Measurements from ENCODE around the gene IGF2BP3.
"Not testable (repeated sequence)": the region's sequence is repeated elsewhere in the genome, so short reads cannot be mapped to it uniquely, and the experiment has no call there.

IGF2BP3 gene

DNA sequence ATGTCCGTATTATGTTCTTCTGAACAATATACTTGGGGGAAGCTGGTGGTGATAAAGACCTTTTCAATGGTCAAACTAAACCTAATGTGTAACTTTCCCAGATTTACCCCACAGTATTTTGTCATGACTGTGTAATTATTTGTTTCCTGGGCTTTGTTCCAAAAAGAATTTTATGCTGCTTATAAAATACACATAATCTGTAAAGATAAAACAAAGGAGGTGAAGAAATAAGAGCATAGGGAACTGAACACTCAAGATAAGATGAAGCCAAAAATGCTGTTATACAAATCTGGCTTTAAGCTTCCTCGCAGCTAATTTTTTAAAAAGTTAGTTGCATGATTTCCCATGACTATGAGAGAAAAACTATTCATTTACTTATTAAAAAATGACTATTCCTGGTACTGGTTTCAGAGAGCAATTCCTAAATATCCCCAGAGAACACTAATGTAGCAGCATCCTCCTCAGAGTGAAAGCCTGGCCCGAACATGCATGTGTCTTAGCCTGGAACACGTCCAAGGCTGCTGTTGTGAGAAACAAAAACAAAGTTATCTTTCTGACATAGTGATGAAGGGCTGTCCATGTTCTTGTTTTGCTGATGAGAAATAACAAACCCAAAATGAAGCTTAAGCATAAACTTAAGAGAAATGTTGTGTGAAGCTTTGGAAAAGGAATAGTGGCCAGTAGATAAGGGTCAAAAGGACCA, 137.2 kb downstream of the IGF2BP3 start:
- no peak for DNase-seq
- in situ Hi-C loops (cut with MboI; ENCODE audit: low pct_unique_long_range_greater_than_20kb, low sequenced_read_pairs) = no loop called here

DNA sequence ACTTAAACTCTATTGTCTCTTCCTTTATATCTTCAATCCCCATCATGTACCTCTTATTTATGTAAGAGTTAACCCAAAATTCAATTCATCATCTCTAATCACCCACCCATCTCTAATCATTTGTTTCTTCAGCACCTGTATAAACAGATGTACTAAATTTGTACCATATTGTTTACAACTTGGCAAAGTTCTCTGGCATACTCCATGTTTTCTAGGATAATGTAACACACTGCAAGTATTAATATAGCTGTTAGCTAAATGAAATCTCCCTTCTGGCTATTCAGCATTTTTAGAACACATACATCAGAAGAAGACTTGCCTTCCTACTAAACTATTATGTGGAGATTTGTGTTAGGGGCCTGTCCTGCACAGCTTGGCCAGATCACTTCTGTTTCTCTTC, 138.1 kb downstream of the IGF2BP3 start:
- DNase-seq = no peak
- in situ Hi-C loops (cut with MboI; ENCODE audit: low pct_unique_long_range_greater_than_20kb, low sequenced_read_pairs) = no loop called here

DNA sequence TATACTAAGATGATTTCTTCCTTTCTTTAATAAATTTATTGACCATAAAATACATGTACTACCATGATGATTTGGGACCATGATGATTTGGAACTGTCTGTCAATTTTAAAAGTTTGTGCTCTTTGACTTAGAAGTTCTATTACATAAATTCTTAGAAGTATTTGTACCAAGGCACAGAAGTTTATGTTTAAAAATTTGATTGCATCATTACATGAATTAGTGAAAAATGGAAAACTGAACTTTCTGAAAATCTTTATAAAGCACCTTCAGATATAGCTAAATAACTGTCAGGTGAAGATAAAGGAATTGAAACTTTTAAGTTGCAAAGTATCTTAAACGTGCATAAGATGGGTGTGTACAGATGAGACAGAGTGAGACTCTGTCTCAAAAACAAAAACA, 139.2 kb downstream of the IGF2BP3 start:
- in situ Hi-C loops (cut with MboI; ENCODE audit: low pct_unique_long_range_greater_than_20kb, low sequenced_read_pairs) = no loop called here
- DNase-seq = no peak

DNA sequence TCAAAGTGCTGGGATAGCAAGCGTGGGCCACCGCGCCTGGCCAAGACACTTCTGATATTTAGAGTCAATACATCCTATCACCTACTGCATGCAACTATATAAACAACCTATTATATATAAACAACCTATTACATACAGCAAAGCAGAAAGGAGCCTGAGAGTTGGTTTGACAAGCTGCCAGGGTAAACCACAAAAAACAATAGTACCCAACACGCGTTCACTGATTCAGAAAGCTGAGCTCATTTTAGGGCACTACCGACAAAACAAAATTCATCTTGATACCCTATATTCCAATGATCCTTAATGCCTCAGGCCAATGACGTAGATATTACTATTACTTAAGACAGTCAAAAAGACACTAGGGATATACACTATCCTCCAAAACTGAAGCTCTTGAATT, 154.9 kb downstream of the IGF2BP3 start:
- in situ Hi-C loops (cut with MboI; ENCODE audit: low pct_unique_long_range_greater_than_20kb, low sequenced_read_pairs) = no loop called here
- DNase-seq = no peak

DNA sequence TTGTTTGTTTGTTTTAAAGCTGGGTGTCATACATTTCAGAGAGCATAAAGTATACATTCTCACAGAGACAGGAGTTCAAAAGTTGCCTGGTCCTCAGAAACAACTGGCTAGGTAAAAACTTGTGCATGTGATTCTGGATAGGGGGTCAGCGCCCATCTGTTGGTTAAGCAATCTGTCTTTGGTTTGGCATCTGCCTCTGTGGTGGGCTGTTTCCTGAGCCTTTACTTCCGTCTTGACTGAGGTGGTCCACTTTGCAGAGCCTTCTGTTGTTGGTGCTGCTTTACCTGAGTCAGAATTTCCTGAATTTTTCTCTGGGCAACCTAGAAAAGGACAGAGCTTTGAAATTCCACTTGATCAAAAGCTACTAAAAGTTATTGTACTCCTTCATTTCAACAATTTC, 158.2 kb downstream of the IGF2BP3 start:
- DNase-seq; in situ Hi-C loops (cut with MboI; ENCODE audit: low pct_unique_long_range_greater_than_20kb, low sequenced_read_pairs): not testable (repeated sequence)

DNA sequence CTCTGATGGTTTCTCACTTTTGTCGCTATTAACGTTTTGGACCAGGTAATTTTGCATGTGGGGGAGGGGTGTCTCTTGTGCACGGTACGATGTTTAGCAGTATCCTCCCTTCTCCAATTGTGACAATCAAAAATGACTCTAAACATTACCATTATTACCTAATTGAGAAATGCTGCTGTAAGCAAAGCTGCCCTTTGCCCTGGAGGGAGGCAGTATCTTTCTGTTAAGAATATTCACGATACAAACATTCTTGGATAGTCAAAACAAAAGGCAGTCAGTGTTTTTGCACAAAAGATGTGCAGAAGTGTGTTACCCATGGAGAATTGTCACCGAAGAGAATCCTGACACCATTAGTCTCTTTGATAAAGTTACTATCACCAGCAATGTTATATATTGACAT, 161.5 kb downstream of the IGF2BP3 start:
- DNase-seq = no peak
- in situ Hi-C loops (cut with MboI; ENCODE audit: low pct_unique_long_range_greater_than_20kb, low sequenced_read_pairs) = no loop called here

DNA sequence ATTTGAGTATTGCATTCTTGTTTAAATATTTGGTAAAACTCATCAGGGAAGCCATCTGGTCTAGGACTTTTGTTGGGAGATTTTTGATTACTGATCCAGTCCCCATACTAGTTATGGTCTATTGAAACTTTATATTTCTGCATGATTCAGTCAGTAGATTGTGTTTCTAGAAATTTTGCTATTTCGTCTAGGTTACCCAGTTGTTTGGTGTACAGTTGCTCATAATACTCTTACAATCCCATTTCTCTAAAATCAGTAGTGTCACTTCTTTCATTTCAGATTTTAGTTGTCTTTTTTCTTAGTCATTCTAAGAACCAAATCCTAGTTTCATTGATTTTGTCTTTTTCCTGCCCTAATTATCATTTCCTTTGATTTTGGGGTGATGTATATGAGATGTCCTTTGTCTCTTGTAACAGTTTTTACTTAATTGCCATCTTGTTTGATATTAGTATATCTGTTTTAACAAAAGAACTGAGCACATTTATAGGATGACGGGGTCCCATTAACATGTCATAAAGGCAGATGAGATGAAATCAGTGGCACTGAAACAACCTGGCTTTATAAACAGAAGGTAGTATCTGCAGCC, 163.3 kb downstream of the IGF2BP3 start:
- in situ Hi-C loops (cut with MboI; ENCODE audit: low pct_unique_long_range_greater_than_20kb, low sequenced_read_pairs) = no loop called here
- no peak for DNase-seq

DNA sequence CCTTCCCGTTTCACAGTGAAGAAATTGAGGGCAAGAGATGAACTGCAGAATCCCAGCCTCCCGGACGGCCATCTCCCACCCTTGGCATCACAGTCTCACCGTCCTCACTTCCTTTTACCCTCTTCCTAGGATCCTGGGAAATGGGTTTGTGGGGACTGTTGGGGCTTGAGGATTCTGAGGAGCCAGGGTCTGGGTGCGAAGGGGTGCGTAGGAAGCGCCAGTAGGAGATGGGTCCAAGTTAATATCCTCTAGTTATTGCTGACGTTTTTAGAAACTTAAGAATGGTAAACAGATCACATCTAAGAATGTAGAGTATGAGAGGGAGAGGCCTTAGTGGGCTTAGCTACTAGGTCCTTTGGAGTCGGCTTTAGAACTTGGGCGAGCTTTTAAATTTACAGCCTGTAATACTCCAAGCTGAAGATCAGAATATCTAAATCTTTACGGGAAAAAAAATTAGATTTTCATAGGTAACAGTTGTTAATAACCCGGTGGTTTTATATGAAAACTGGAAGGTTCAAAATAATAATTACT, 170.5 kb downstream of the IGF2BP3 start:
- DNase-seq = no peak
- in situ Hi-C loops (cut with MboI; ENCODE audit: low pct_unique_long_range_greater_than_20kb, low sequenced_read_pairs) = no loop called here

DNA sequence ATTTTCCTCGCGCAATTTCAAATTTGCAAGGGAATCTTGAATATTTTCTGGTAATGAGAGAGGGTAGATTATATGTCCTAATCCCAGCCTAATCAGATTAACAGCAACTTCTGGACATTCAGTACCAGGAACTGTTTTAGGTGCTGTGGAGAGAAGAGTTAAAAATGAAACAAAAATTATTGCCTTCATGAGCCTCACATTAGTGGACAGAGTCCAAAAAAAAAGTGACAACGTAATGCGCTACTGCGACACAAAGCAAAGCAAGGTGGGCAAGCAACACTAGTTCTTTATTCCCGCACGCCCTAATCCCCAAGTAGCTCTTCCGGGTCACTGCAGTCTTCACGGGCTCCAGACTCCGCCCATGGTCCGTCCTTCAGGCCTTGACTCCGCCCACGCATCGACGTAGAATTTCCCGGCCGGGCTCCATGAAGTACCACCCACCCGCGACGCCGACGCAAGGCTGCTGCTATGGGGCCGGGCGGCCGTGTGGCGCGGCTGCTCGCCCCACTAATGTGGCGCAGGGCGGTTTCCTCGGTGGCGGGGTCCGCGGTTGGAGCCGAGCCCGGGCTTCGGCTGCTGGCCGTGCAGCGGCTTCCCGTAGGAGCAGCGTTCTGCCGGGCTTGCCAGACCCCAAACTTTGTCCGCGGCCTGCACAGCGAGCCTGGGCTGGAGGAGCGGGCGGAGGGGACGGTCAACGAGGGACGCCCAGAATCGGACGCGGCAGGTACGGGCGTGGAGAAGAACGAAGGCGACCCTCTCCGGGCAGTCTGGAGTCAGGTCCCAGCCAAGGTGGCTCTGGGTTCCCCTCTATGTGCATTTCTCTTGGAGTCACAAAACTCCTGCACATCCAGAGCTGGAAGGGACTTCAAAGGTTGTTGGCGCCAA, 171.2 kb downstream of the IGF2BP3 start, which contains the start of gene MALSU1:
Gene MALSU1 (plus strand): TSS at position 455 of the 885 bp plus-strand sequence. CDS start 14 bp downstream, at position 469.
- in situ Hi-C loops (cut with MboI; ENCODE audit: low pct_unique_long_range_greater_than_20kb, low sequenced_read_pairs) = no loop called here
- DNase-seq = peak; percentile 98

DNA sequence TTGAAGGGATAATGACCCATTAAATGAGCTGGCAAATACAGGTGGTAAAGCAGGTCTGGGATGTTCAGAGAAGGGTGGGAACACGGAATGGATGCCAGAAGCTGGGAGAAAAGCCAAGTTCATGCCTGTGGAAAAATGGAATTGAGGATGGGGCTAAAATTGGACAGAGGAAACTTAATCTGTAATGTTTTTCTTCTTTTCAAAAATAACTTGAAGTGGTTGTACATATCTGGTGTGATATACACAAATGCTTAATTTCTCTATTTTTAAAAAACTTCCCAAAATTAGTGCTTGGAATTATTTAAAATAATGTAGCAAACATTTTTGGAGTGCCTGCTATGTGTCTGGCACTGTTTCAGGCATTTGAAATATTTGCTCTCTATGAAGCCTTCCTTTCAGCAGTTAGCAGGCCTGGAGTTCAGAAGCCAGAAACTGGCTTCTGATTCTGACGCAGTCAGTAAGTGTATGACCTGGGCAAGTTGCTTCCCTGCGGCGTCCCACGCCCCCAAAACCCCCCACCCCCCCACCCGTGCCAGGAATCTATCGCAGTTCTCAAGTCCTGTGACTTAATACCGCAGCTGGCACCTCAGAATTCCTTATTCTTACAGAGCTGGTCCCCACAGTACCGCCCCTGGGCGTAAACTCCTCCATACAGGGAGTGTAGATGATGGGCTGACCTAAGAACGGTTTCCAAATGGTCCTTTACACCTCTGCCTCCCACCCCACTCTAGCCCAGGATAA, 172.0 kb downstream of the IGF2BP3 start:
- DNase-seq = no peak
- in situ Hi-C loops (cut with MboI; ENCODE audit: low pct_unique_long_range_greater_than_20kb, low sequenced_read_pairs) = no loop called here

DNA sequence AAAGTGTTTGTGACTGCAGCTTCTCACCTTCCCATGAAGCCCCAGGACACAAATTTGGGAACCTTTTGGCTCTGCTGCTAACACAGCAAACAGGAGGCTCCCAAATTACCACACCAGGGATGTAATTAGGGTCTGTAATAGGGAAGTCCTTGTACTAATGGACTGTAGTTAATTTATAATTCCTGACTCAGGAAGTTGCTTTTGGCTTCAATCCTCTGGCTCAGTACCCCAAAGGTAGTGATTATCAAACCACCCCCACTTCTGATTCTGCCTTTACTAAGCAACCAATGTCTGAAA, 174.9 kb downstream of the IGF2BP3 start:
- DNase-seq = no peak
- in situ Hi-C loops (cut with MboI; ENCODE audit: low pct_unique_long_range_greater_than_20kb, low sequenced_read_pairs) = no loop called here

DNA sequence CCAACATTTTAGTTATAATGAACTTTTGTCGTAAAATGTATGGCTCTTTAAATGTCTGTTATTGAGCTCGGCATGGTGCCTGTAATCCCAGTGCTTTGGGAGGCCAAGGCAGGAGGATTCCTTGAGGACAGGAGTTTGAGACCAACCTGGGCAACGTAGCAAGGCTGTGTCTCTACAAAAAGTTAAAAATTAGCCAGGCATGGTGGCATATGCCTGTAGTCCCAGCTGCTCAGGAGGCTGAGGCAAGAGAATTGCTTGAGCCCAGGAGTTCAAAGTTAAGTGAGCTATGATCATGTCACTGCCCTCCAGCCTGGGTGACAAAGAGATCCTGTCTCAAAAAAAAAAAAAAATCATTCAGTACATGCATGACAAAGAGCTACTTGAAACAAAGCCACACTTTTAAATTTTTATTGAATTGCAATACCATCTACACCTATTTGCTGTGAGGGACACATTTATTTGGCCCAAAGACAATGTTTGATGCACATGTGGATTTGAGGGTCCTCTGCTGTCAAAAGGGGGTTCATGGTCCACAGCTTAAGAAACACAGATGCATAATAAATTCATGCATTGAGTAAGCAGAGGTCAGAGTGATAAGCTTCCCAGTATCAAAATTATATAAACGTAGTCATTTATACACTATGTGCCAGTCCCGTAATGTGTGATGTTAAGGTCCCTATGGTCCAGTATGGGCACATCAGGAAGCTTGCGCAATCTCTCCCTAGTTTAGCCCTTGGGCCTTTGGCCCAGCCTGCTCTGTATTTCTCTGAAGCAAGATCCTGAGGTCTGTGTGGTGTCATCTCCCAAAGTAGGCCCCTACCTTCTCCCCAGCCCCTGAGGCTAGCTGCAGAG, 175.5 kb downstream of the IGF2BP3 start:
- DNase-seq = no peak
- in situ Hi-C loops (cut with MboI; ENCODE audit: low pct_unique_long_range_greater_than_20kb, low sequenced_read_pairs) = no loop called here

DNA sequence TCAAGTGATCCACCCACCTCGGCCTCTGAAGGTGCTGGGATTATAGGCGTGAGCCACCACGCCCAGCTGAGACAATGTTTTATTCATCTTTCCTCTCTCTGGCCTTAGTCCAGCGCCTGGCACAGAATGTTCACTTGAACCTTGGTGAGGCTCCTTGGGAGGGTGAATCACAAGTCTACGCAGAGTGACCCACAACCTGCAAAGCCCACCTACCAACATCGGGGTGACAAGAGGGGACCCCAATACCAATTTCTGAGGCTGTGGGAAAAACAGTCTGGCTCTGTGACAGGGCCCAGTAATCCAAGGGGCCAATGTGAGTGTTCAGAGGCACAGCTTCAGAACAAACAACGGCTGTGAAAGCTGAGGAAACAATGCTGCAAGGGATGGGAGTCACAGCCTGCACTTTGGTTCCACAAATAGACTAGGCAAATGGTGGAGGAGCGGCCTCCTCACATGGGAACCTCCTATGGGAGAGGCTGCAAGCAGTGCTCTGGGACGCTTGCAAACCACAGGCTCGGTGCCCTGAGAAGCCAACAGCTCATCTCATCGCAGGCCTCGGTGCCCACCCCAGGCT, 176.7 kb downstream of the IGF2BP3 start:
- DNase-seq = no peak
- in situ Hi-C loops (cut with MboI; ENCODE audit: low pct_unique_long_range_greater_than_20kb, low sequenced_read_pairs) = no loop called here

DNA sequence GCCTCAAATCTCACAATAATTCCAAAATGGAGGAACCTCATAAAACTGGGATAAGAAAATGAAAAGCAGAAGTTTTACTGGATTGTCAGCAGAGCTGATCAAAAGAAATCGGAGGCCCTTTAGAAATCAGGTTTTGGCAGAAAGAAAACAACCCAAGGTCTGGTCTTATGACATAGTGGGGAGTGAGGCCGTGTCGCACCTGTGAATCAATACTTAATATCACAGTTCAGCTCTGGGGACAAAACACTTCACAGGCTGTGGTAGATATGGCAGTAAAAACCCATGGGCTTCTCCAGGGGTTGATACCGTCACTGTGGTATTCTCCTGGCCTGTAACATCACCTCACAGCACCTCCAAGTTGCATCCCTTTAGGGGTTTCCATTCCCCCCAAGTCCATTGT, 177.7 kb downstream of the IGF2BP3 start:
- no peak for DNase-seq
- in situ Hi-C loops (cut with MboI; ENCODE audit: low pct_unique_long_range_greater_than_20kb, low sequenced_read_pairs) = no loop called here

DNA sequence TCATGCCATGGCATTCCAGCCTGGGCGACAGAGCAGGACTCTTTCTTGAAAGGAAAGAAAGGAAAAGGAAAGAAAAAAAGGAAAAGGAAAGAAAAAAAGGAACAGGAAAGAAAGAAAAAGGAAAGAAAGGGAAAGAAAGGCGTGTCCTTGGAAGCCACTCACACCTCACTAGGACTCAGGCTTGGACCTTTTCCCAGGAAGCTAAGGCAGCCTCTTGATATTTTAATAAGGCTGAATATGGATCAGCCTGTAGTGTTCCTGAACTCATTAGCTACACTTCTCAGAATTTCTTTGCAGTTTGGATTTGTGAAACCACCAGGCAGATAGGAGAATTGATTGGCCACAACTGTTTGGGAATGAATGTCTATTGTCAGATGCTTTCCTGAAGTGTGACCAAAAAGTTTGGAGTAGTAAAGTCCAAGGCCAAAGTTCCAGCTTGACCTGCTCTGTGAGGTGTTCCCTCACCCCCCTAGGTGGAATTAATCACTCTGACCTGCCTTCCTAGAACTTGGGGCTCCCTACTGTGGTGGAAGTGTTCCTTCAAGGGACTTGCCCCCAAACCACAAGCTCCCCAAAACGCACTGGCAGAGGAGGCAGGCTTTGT, 178.2 kb downstream of the IGF2BP3 start:
- in situ Hi-C loops (cut with MboI; ENCODE audit: low pct_unique_long_range_greater_than_20kb, low sequenced_read_pairs) = no loop called here
- no peak for DNase-seq

DNA sequence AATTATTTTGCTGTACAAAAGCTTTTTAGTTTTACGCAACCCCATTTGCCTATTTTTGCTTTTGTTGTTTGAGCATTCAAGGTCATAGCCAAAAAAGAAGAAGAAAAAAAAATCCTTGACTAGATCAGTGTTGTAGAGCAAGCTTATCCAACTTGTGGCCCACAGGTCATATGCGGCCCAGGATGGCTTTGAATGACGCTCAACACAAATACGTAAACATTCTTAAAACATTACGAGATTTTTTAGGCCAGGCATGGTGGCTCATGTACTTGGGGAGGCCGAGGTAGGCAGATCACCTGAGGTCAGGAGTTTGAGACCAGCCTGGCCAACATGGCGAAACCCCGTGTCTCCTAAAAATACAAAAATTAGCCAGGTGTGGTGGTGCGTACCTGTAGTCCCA, 179.3 kb downstream of the IGF2BP3 start:
- in situ Hi-C loops (cut with MboI; ENCODE audit: low pct_unique_long_range_greater_than_20kb, low sequenced_read_pairs) = no loop called here
- no peak for DNase-seq

DNA sequence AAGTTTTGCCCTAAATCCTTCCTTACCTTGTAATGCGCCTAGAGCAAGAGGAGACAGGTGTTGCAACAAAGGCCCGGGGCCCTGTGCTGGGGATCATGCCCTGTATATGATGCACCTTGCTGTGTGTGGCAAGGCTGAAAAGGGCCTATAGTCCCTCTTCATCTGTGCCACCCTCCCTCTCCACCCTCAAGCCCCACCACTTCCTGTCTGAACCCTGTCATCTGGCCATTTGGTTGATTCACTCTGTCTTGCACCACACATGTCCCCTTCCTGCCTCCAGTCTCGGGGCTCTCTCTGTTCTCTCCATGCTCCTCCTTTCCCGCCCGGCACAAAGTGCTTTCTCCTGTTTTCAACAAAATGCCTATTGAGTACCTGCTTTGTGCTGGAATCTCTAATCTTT, 182.7 kb downstream of the IGF2BP3 start:
- no peak for DNase-seq
- in situ Hi-C loops (cut with MboI; ENCODE audit: low pct_unique_long_range_greater_than_20kb, low sequenced_read_pairs) = no loop called here

All from KBM-7 (cell line).